GM23248 (cell line): ENCODE results near the gene SCMH1.

Experiments used
- EZH2 ChIP-seq: fragments of 200-600 bp; sonication (generic); IDR thresholded peaks from 2 replicates; pipeline ENCODE4 v1.6.1; 2018; ENCODE audit warnings: antibody characterized with exemption, mild to moderate bottlenecking; ENCODE audit not compliant: insufficient read depth, poor library complexity, severe bottlenecking
- EZH2phosphoT487 ChIP-seq: fragments of 200-600 bp; sonication (generic); IDR thresholded peaks from 2 replicates; pipeline ENCODE4 v1.6.1; 2018; ENCODE audit warnings: antibody characterized with exemption, moderate library complexity, mild to moderate bottlenecking, low read depth; ENCODE audit not compliant: insufficient read depth

- TF ChIP-seq EZH2 (no peak), EZH2phosphoT487 (no peak)
These were observed 2.0 kb downstream of the SCMH1 start for GRCh38 chr1:41239988-41240610.
